GM15510 (cell line): ENCODE data around the gene LARP4B.

Experiments
- POLR2A ChIP-seq: IDR thresholded peaks from 3 replicates; pipeline ENCODE4 v1.6.1; 2011; ENCODE audit warnings: borderline replicate concordance; ENCODE audit not compliant: insufficient read length; ENCODE audit errors: extremely low read depth

LARP4B gene

GRCh38 chr10:775245-776075 lies 156.0 kb downstream of the LARP4B start:
- TF ChIP-seq POLR2A, result no peak

GRCh38 chr10:774661-775244 lies 156.8 kb downstream of the LARP4B start:
- no peak for TF ChIP-seq POLR2A

GRCh38 chr10:774223-774622 lies 157.3 kb downstream of the LARP4B start:
- TF ChIP-seq POLR2A, result no peak

GRCh38 chr10:773562-774161 lies 157.8 kb downstream of the LARP4B start:
- TF ChIP-seq POLR2A, result no peak

DNA sequence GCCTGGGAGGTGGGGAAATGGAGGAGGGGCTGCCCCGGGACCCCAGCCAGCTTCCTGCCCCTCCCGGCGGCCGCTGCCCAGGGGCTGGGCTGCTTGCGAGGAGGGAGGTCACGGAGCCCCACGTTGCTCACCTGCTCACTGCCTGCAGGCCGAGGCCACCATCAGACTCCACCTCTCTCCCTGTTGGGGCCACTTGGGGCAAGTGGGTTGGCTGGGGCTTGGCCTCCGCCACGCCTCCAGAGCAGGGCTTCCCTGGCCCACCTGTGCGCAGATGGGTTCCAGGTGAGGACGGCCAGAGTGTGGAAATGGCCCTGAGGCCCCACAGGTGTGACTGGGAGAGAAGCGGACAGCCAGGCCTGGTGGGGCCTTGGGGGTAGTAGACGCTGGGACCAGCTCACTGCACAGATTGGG lies 159.3 kb downstream of the LARP4B start:
- TF ChIP-seq POLR2A, result no peak

DNA sequence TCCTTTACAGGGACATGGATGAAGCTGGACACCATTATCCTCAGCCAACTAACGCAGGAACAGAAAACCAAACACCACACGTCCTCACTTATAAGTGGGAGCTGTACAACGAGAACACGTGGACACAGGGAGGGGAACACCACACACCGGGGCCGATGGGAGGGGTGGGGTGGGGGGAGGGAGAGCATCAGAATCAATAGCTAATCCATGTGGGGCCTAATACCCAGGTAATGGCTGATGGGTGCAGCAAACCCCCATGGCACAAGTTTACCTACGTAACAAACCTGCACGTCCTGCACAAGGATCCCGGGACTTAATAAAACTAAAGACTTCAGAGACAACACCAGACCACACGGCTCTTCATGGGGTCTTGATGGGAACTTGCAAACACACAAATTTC lies 159.9 kb downstream of the LARP4B start:
- no peak for TF ChIP-seq POLR2A

DNA sequence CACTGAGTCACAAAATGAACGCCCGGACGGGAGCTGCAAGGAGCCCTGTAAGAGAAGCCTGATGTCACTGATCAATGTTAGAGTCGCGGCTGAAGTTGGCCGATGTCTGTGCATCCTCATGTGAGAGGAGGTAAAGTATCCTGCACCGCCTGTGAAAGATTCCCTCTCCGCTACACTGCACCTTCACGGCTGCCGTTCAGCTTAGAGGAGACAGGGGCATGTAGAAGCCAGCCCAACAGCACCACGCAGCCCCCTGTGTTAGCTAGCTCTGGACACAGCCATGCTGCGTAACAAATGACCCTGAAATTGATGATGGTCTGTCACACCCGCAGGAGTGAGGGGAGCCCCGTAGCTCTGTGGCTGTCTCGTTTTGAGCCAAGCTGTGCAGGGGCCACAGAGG lies 160.5 kb downstream of the LARP4B start:
- TF ChIP-seq POLR2A, result no peak

- no peak for TF ChIP-seq POLR2A
These were observed 163.7 kb downstream of the LARP4B start for GRCh38 chr10:767794-768193.

- no peak for TF ChIP-seq POLR2A
These were observed 164.3 kb downstream of the LARP4B start for GRCh38 chr10:767211-767610.

GRCh38 chr10:761376-761775 lies 170.1 kb downstream of the LARP4B start:
- no peak for TF ChIP-seq POLR2A

GRCh38 chr10:760622-761021 lies 170.9 kb downstream of the LARP4B start:
- no peak for TF ChIP-seq POLR2A

GRCh38 chr10:759898-760477 lies 171.5 kb downstream of the LARP4B start:
- no peak for TF ChIP-seq POLR2A
